Adrenal gland (tissue), 12 donors: ENCODE data around the gene TRIM6. TPM values are rescaled to one million over a fixed set of nuclear protein-coding genes. Genes with fewer than 3 reads are reported as not detected.
A peak's percentile ranks its signal among the peaks of the same experiment; 100 is the strongest.

ENCODE experiments used
- DNase-seq, 7 donors: peaks; one replicate each; pipeline ENCODE4 v3.0.0-alpha.2; 2019 to 2020
- H3K27ac ChIP-seq, 5 donors: fragments of 200-600 bp; sonication (generic) in 4 of 5; 1 replicate in 3 of 5; 2 replicates in 2 of 5; pipeline versions ENCODE4 v1.5.1 to v1.8.0; 2016 to 2020; ENCODE audit warnings: mild to moderate bottlenecking in 1 of 5
- H3K27me3 ChIP-seq: fragments of 200-600 bp; 2 replicates; pipeline ENCODE4 v1.8.0; 2021
- H3K36me3 ChIP-seq, 2 donors: fragments of 200-600 bp; replicated peaks in 1 of 2; 1 replicate in 1 of 2; 2 replicates in 1 of 2; pipeline versions ENCODE4 v1.5.1 to v1.8.0; 2018 to 2022
- H3K4me1 ChIP-seq, 2 donors: fragments of 200-600 bp; replicated peaks in 1 of 2; 1 replicate in 1 of 2; 2 replicates in 1 of 2; pipeline versions ENCODE4 v1.5.1 to v1.8.0; 2018 to 2021
- H3K4me3 ChIP-seq, 4 donors: fragments of 200-600 bp; sonication (generic) in 3 of 4; one replicate each; pipeline ENCODE4 v1.5.1; 2016 to 2018
- H3K9me3 ChIP-seq, 3 donors: fragments of 200-600 bp; sonication (generic) in 1 of 3; replicated peaks in 1 of 3; 1 replicate in 2 of 3; 2 replicates in 1 of 3; pipeline versions ENCODE4 v1.5.1 to v1.8.0; 2016 to 2021
- POLR2A ChIP-seq, 2 donors: fragments of 450-650 bp; IDR thresholded peaks; one replicate each; pipeline ENCODE4 v1.6.1; 2017; ENCODE audit warnings: antibody characterized with exemption in 2 of 2, mild to moderate bottlenecking in 2 of 2, moderate library complexity in 1 of 2
- WGBS, 4 donors: extraction: QIAGEN DNeasy Blood & Tissue Kit in 2 of 4; methylation state at CpG; one replicate each; pipeline versions ENCODE4 v1.1.5 to v1.1.7; 2013 to 2017; 5-methylcytosine and 5-hydroxymethylcytosine counted together
- intact Hi-C, 2 donors: fragments of 100-400 bp; cut with DNase I; formaldehyde crosslinking; loops; one replicate each; pipeline versions ENCODE4 v1.14.1 to v1.15.0; 2022 to 2023
- polyA plus RNA-seq, 3 donors: library from polyadenylated mRNA; stranded (reverse); fragments of 200-250 nt in 2 of 3; fragments of 350-450 nt in 1 of 3; fragmentation: Illumina TruSeq in 1 of 3; extraction: RNeasy Lipid Tissue Mini Kit (QIAGEN cat#74804) in 1 of 3; gene quantifications; one replicate each; pipeline ENCODE4 v1.2.3, GENCODE V29; 2013 to 2014
- total RNA-seq, 9 donors: library from RNA; depleted of rRNA in 4 of 9; stranded (reverse); fragments of >200 nt in 4 of 9; fragments of 120-200 nt in 1 of 9; fragmentation: NEBNext Ultra II Directional in 1 of 9; extraction: Animal tissue kit (Norgen Biotek cat#: 25700) in 1 of 9; gene quantifications; one replicate each; pipeline versions ENCODE4 v1.1.0 to v1.2.4, GENCODE V29; 2013 to 2023
- TF ChIP-seq, protein P1 (sequence below), 6 experiments: fragments of 450-650 bp in 4 of 6; fragments of 200-600 bp in 2 of 6; sonication (generic) in 1 of 6; IDR thresholded peaks; 1 replicate in 5 of 6; 2 replicates in 1 of 6; pipeline versions ENCODE4 v1.5.1 to v1.8.0; 2016 to 2021; ENCODE audit warnings: antibody characterized with exemption in 6 of 6, mild to moderate bottlenecking in 2 of 6, moderate library complexity in 1 of 6
- donor health status: healthy with polysubstance abuse.
- donor health status: Bipolar disorder and iron deficiency.
- donor health status: DM: yes; HTN: yes; CAD: no.
- donor health status: DM: no; HTN: no; CAD: no.
- donor health status: DM: no; HTN: no; CAD: no.
- donor health status: DM: yes; HTN: yes; CAD: no.

TRIM6 gene
- total and polyA plus RNA-seq, 12 donors: 2.3 to 29.3 (median 5.1) TPM

DNA sequence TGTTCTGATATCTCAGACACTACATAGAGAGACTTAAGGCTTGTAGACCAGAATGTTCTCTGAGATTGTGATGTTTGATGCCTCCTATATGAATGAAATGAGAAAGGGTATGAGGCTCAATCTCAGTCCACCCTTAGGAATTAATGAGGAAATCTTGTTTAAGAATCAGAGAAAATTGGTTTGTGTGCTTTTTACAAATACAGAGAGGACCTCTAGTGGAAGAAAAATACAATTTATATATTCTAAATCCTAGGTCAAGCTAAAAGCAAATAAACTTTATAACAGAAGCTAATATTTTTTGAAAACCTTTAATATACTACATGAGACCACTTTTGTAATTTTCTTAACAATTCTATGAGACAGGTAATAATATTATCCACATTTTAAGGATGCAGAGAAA is 43.1 kb upstream of the TRIM6 start:
- TF ChIP-seq, protein P1, sequence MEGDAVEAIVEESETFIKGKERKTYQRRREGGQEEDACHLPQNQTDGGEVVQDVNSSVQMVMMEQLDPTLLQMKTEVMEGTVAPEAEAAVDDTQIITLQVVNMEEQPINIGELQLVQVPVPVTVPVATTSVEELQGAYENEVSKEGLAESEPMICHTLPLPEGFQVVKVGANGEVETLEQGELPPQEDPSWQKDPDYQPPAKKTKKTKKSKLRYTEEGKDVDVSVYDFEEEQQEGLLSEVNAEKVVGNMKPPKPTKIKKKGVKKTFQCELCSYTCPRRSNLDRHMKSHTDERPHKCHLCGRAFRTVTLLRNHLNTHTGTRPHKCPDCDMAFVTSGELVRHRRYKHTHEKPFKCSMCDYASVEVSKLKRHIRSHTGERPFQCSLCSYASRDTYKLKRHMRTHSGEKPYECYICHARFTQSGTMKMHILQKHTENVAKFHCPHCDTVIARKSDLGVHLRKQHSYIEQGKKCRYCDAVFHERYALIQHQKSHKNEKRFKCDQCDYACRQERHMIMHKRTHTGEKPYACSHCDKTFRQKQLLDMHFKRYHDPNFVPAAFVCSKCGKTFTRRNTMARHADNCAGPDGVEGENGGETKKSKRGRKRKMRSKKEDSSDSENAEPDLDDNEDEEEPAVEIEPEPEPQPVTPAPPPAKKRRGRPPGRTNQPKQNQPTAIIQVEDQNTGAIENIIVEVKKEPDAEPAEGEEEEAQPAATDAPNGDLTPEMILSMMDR (IDR thresholded peaks at IDR 0.05): peak in 3 of 6 experiments; percentile 5 to 33 (median 24)
- TF ChIP-seq POLR2A (IDR thresholded peaks at IDR 0.05): no peak
- no peaks in the 10 kb centered on the region for H3K4me1 ChIP-seq
- H3K27ac ChIP-seq: no peak overlapping the region
- no peaks in the 10 kb centered on the region for H3K9me3 ChIP-seq
- intact Hi-C loops: no loop called here
- H3K27me3 ChIP-seq: no peaks in the 10 kb centered on the region
- no peak overlapping the region for H3K4me3 ChIP-seq
- no peaks in the 10 kb centered on the region for H3K36me3 ChIP-seq
- no peak for DNase-seq

DNA sequence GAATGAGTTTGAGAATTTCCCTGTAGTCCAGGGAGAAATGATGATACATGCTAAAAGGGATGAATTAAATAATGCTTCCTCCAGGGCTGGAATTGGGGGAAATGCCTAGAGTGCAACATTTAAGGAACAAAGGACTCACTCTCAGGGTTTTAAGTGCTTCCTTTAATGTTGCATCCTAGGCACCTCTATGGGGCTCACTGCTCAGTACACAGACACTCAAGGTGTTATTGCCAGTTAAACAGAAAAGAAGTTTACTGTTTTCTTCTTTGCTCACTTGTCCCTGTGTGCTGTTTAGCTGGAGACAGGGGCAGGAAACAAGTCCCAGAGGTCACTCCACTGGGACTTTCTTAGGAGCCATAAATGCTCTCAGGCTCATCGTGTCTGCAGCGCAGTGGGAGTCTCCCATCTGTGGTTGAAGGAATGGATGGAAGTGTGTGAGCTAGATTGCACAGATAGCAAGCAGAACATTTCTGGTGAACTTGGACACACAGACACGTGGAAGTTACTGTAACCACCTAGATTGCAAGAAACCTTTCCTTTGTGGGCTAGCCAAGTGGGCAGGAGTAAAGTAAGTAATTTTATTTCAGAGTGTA is 39.7 kb upstream of the TRIM6 start:
- H3K4me3 ChIP-seq: no peak overlapping the region
- no peak for DNase-seq
- no peaks in the 10 kb centered on the region for H3K36me3 ChIP-seq
- no peak overlapping the region for H3K27ac ChIP-seq
- H3K4me1 ChIP-seq: no peaks in the 10 kb centered on the region
- intact Hi-C loops: no loop called here
- TF ChIP-seq, protein P1 (IDR thresholded peaks at IDR 0.05): no peak
- no peak for TF ChIP-seq POLR2A (IDR thresholded peaks at IDR 0.05)
- H3K9me3 ChIP-seq: no peaks in the 10 kb centered on the region
- WGBS, 4 donors: 50 to 65% (median 60%) methylated on average over 3 of the region's 3 CpGs
- no peaks in the 10 kb centered on the region for H3K27me3 ChIP-seq

DNA sequence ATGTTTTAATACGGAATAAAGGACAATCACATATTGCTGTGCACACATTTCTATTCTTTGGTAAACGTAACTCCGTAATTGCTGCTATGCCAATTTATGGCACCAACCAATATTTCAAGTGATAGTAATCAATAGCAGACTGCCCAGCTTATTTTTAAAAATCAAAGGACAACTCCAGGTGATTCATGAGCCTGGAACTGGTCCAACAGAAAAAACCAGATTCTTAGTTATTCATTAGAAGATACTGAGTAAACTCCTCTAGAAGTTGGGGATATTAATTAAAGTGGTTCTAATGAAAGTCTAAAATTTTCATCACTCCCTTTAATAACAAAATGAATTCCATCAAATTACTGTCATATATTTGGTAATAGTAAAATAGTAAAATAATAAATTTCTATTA is 38.7 kb upstream of the TRIM6 start:
- Histone ChIP-seq H3K9me3 (no peaks in the 10 kb centered on the region), H3K4me3 (no peak overlapping the region), H3K4me1 (no peaks in the 10 kb centered on the region), H3K36me3 (no peaks in the 10 kb centered on the region), H3K27ac (no peak overlapping the region), H3K27me3 (no peaks in the 10 kb centered on the region)
- WGBS, 4 donors: 51 to 71% (median 52%) methylated on average over 3 of the region's 3 CpGs
- no peak for TF ChIP-seq POLR2A (IDR thresholded peaks at IDR 0.05)
- TF ChIP-seq, protein P1 (IDR thresholded peaks at IDR 0.05): no peak
- DNase-seq: no peak
- intact Hi-C loops: no loop called here

DNA sequence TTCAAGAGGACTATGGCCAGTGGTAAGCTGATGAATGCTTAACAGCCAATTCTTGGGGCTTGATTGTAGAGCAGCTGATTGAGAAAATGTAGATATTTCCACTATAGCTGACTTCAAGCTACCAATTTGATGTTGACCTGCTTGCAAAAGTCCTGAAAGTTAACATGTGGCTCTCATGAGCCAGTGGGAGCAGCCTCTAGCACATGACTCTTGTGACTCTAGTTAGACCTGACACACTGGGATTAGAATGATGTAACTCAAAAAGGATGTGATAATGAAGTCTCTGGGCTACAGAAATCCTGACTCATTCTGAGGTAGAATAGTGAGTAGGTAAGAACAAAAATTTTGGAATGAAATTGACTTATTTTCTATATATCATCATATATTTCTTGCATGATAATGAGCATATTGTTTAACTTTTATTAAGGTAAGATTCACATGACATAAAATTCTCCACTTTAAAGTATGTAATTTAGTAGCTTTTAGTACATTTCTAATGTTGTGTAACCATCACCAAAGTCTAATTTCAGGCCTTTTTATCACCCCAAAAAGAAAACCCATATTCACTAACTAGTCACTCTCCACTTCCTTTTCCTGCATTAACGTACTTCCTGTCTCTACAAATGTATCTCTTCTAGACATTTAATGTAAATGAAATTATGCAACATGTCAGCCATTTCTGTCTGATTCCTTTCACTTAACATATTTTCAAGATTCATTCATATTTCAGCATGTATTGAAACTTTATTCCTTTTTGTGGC is 32.0 kb upstream of the TRIM6 start:
- TF ChIP-seq, protein P1 (IDR thresholded peaks at IDR 0.05): no peak
- TF ChIP-seq POLR2A (IDR thresholded peaks at IDR 0.05): no peak
- DNase-seq: no peak
- Histone ChIP-seq H3K36me3 (no peaks in the 10 kb centered on the region), H3K27ac (no peak overlapping the region), H3K4me1 (no peaks in the 10 kb centered on the region), H3K9me3 (no peaks in the 10 kb centered on the region), H3K4me3 (no peak overlapping the region), H3K27me3 (no peaks in the 10 kb centered on the region)
- 55 to 76% (median 62%) methylated on average over 1 of the region's 1 CpG for WGBS, 4 donors
- intact Hi-C loops: no loop called here
